Neuronal stem cell (in vitro differentiated cells): Measurements from ENCODE around the gene GPBP1.
"Not testable (repeated sequence)": the region's sequence is repeated elsewhere in the genome, so short reads cannot be mapped to it uniquely, and the experiment has no call there.

Source experiments
- DNase-seq: peaks from one replicate; pipeline ENCODE4 v3.0.0-alpha.2; 2013; ENCODE audit warnings: low spot score
- H2AFZ ChIP-seq: one replicate; pipeline ENCODE4 v1.6.1; 2013; ENCODE audit warnings: mild to moderate bottlenecking, low read length, inconsistent platforms
- H2AK5ac ChIP-seq: 2 replicates; pipeline ENCODE4 v1.6.1; 2013; ENCODE audit warnings: low read depth, mild to moderate bottlenecking, inconsistent platforms, low read length, moderate library complexity, mixed read lengths
- H2BK120ac ChIP-seq: 2 replicates; pipeline ENCODE4 v1.6.1; 2013; ENCODE audit warnings: low read depth, mild to moderate bottlenecking, inconsistent platforms, low read length, moderate library complexity, mixed read lengths
- H2BK12ac ChIP-seq: one replicate; pipeline ENCODE4 v1.6.1; 2013; ENCODE audit warnings: low read length, inconsistent platforms
- H2BK15ac ChIP-seq: 2 replicates; pipeline ENCODE4 v1.6.1; 2013; ENCODE audit warnings: mild to moderate bottlenecking, low read length, inconsistent platforms, mixed read lengths
- H2BK5ac ChIP-seq: one replicate; pipeline ENCODE4 v1.6.1; 2013; ENCODE audit warnings: inconsistent platforms, mild to moderate bottlenecking, low read length, moderate library complexity
- H3K14ac ChIP-seq: one replicate; pipeline ENCODE4 v1.6.1; 2013; ENCODE audit warnings: low read length, inconsistent platforms
- H3K18ac ChIP-seq: 2 replicates; pipeline ENCODE4 v1.6.1; 2013; ENCODE audit warnings: low read length, inconsistent platforms
- H3K23ac ChIP-seq: 2 replicates; pipeline ENCODE4 v1.6.1; 2013; ENCODE audit warnings: low read depth, mild to moderate bottlenecking, mixed read lengths, low read length, inconsistent platforms; ENCODE audit not compliant: poor library complexity
- H3K27ac ChIP-seq: replicated peaks from 3 replicates; pipeline ENCODE4 v1.5.1; 2013; ENCODE audit warnings: low read length, inconsistent platforms
- H3K27me3 ChIP-seq, 3 experiments: 2 replicates each; pipeline ENCODE4 v1.6.1; 2013; ENCODE audit warnings: low read length in 3 of 3, mild to moderate bottlenecking in 2 of 3, inconsistent platforms in 1 of 3, low read depth in 1 of 3, mixed read lengths in 1 of 3, moderate library complexity in 1 of 3; ENCODE audit not compliant: control insufficient read depth in 3 of 3, insufficient read depth in 3 of 3
- H3K36me3 ChIP-seq, 2 donors: replicated peaks in 1 of 2; 2 replicates each; pipeline ENCODE4 v1.6.1; 2013; ENCODE audit warnings: low read length in 2 of 2; ENCODE audit not compliant: control insufficient read depth in 2 of 2, insufficient read depth in 2 of 2
- H3K4ac ChIP-seq: 2 replicates; pipeline ENCODE4 v1.6.1; 2013; ENCODE audit warnings: inconsistent platforms, mild to moderate bottlenecking, low read length, moderate library complexity
- H3K4me1 ChIP-seq, 2 donors: 1 replicate in 1 of 2; 2 replicates in 1 of 2; pipeline ENCODE4 v1.6.1; 2013; ENCODE audit warnings: low read length in 2 of 2, low read depth in 1 of 2; ENCODE audit not compliant: control insufficient read depth in 2 of 2, insufficient read depth in 1 of 2
- H3K4me2 ChIP-seq: one replicate; pipeline ENCODE4 v1.6.1; 2013; ENCODE audit warnings: mild to moderate bottlenecking, low read length, inconsistent platforms; ENCODE audit not compliant: insufficient read depth, poor library complexity, severe bottlenecking
- H3K4me3 ChIP-seq, 2 donors: 2 replicates each; pipeline ENCODE4 v1.5.1; 2013; ENCODE audit warnings: low read length in 2 of 2, mild to moderate bottlenecking in 2 of 2, inconsistent platforms in 1 of 2, moderate library complexity in 1 of 2
- H3K79me1 ChIP-seq: one replicate; pipeline ENCODE4 v1.6.1; 2013; ENCODE audit warnings: low read depth, mild to moderate bottlenecking, inconsistent platforms, low read length, moderate library complexity
- H3K9ac ChIP-seq: one replicate; pipeline ENCODE4 v1.6.1; 2013; ENCODE audit warnings: mild to moderate bottlenecking, low read depth, low read length, inconsistent platforms; ENCODE audit not compliant: poor library complexity
- H3K9me3 ChIP-seq, 2 donors: replicated peaks in 1 of 2; 2 replicates each; pipeline versions ENCODE3 to v1.6.1; 2013; ENCODE audit warnings: low read length in 2 of 2, mild to moderate bottlenecking in 2 of 2, inconsistent platforms in 1 of 2, low read depth in 1 of 2, mixed read lengths in 1 of 2, moderate library complexity in 1 of 2; ENCODE audit not compliant: control insufficient read depth in 2 of 2, insufficient read depth in 1 of 2
- H4K8ac ChIP-seq: one replicate; pipeline ENCODE4 v1.6.1; 2013; ENCODE audit warnings: low read depth, mild to moderate bottlenecking, inconsistent platforms, low read length, moderate library complexity
- H4K91ac ChIP-seq: one replicate; pipeline ENCODE4 v1.6.1; 2013; ENCODE audit warnings: low read length, low read depth, mild to moderate bottlenecking, inconsistent platforms; ENCODE audit not compliant: poor library complexity
- WGBS, 2 donors: extraction: QIAGEN DNeasy Blood & Tissue Kit; methylation state at CpG; one replicate each; pipeline ENCODE4 v1.1.7; 2013; ENCODE audit warnings: missing lambda C conversion rate in 2 of 2, mixed read lengths in 1 of 2; ENCODE audit not compliant: insufficient read length in 2 of 2, insufficient replicate concordance in 1 of 2; ENCODE audit errors: extremely low coverage in 2 of 2; 5-methylcytosine and 5-hydroxymethylcytosine counted together

The GPBP1 gene

GRCh38 chr5:57187977-57188376 is 14.1 kb downstream of the GPBP1 start:
- H3K14ac ChIP-seq, DNase-seq: not testable (repeated sequence)

GRCh38 chr5:57189515-57189914 is 15.7 kb downstream of the GPBP1 start:
- Histone ChIP-seq H3K79me1 (peaks cover 2% of the 10 kb centered on the region), H2AK5ac (no peak overlapping the region)

More at GRCh38 chr5:57187977-57188376, 14.1 kb downstream of the GPBP1 start:
- H2AK5ac ChIP-seq, H3K4me2 ChIP-seq, H3K18ac ChIP-seq, H3K27me3 ChIP-seq, H3K9ac ChIP-seq, H2BK5ac ChIP-seq, H2BK15ac ChIP-seq, H2BK120ac ChIP-seq, H3K79me1 ChIP-seq, H2AFZ ChIP-seq, H3K27ac ChIP-seq, H4K91ac ChIP-seq, H3K4me1 ChIP-seq, H3K23ac ChIP-seq, H3K4ac ChIP-seq, H2BK12ac ChIP-seq, H4K8ac ChIP-seq, H3K4me3 ChIP-seq: not testable (repeated sequence)
- Histone ChIP-seq H3K36me3 (peaks cover 7 to 66% of the 10 kb centered on the region in 2 donors), H3K9me3 (peaks cover 3 to 13% of the 10 kb centered on the region in 2 donors)
- WGBS, 2 donors, result no CpG with 5 or more reads among the region's 4 CpGs

GRCh38 chr5:57190593-57190992 is 16.7 kb downstream of the GPBP1 start:
- Histone ChIP-seq H3K4me3 (no peak overlapping the region), H3K4me1 (no peaks in the 10 kb centered on the region), H3K4me2 (no peak overlapping the region), H2BK15ac (no peak overlapping the region), H2BK5ac (no peak overlapping the region), H3K79me1 (peaks cover 2% of the 10 kb centered on the region), H3K9ac (no peak overlapping the region), H3K27ac (no peak overlapping the region), H3K14ac (no peak overlapping the region), H3K18ac (no peak overlapping the region), H3K4ac (no peak overlapping the region), H2AK5ac (no peak overlapping the region), H2BK12ac (no peak overlapping the region), H4K8ac (no peak overlapping the region), H3K23ac (no peak overlapping the region), H2AFZ (no peak overlapping the region), H3K9me3 (peaks cover 0 to 7% of the 10 kb centered on the region in 2 donors), H4K91ac (no peak overlapping the region), H3K27me3 (no peaks in the 10 kb centered on the region), H3K36me3 (peaks cover 0 to 72% of the 10 kb centered on the region in 2 donors), H2BK120ac (no peak overlapping the region)
- DNase-seq, result no peak
- WGBS, 2 donors, result no CpG with 5 or more reads among the region's 2 CpGs

More at GRCh38 chr5:57189515-57189914, 15.7 kb downstream of the GPBP1 start:
- H4K91ac ChIP-seq, result no peak overlapping the region
- H3K23ac ChIP-seq, result no peak overlapping the region
- no peak overlapping the region for H2AFZ ChIP-seq
- no peak overlapping the region for H3K27ac ChIP-seq
- H3K4me2 ChIP-seq, result no peak overlapping the region
- peaks cover 0 to 67% of the 10 kb centered on the region in 2 donors for H3K36me3 ChIP-seq
- no peaks in the 10 kb centered on the region for H3K27me3 ChIP-seq
- H3K4ac ChIP-seq, result no peak overlapping the region
- H3K18ac ChIP-seq, result no peak overlapping the region
- no CpG with 5 or more reads among the region's 3 CpGs for WGBS, 2 donors
- no peak overlapping the region for H3K14ac ChIP-seq
- no peak overlapping the region for H2BK5ac ChIP-seq
- peaks cover 0 to under 1% of the 10 kb centered on the region in 2 donors for H3K9me3 ChIP-seq
- H2BK12ac ChIP-seq, result no peak overlapping the region
- no peak overlapping the region for H4K8ac ChIP-seq
- no peak overlapping the region for H3K4me3 ChIP-seq
- H3K4me1 ChIP-seq, result no peaks in the 10 kb centered on the region
- H2BK120ac ChIP-seq, result no peak overlapping the region
- no peak overlapping the region for H2BK15ac ChIP-seq
- H3K9ac ChIP-seq, result no peak overlapping the region
- no peak for DNase-seq

- Histone ChIP-seq H2BK15ac (no peak overlapping the region), H3K4ac (no peak overlapping the region), H3K79me1 (peaks cover 2% of the 10 kb centered on the region), H3K27ac (no peak overlapping the region), H3K36me3 (peaks cover 0 to 70% of the 10 kb centered on the region in 2 donors), H3K18ac (peak overlapping the region; percentile 71), H2BK12ac (no peak overlapping the region), H2BK120ac (no peak overlapping the region), H3K9ac (no peak overlapping the region), H2AFZ (no peak overlapping the region), H3K27me3 (no peaks in the 10 kb centered on the region), H3K4me3 (no peak overlapping the region), H3K23ac (no peak overlapping the region), H4K8ac (no peak overlapping the region), H3K14ac (no peak overlapping the region), H2AK5ac (no peak overlapping the region), H2BK5ac (no peak overlapping the region), H3K4me1 (no peaks in the 10 kb centered on the region), H3K9me3 (peaks cover 0 to 11% of the 10 kb centered on the region in 2 donors), H3K4me2 (no peak overlapping the region), H4K91ac (no peak overlapping the region)
- WGBS, 2 donors, result no CpG with 5 or more reads among the region's 5 CpGs
- no peak for DNase-seq
Measured at GRCh38 chr5:57191163-57191562, 17.3 kb downstream of the GPBP1 start.
